PC-3 (cell line): Measurements from ENCODE around the gene MTNR1A. TPM values are rescaled to one million over a fixed set of nuclear protein-coding genes. Genes with fewer than 3 reads are reported as not detected.

Experiments used
- ATAC-seq: fragments of 200-7000 bp; cut with Tn5 transposase; 2 replicates; pipeline ENCODE4 v1.9.1; 2020; ENCODE audit warnings: mild to moderate bottlenecking, moderate library complexity
- BruUV-seq: library from RNA; stranded (reverse); fragments of 400-500 nt; replicated peaks from 2 replicates; lab custom pipeline; 2021; lab: Mats Ljungman, UMichigan
- CTCF ChIA-PET: fragments of 300-600 bp; sonication (Branson Sonifier 250); formaldehyde crosslinking; loops from one replicate; lab custom pipeline; 2022; ENCODE audit warnings: antibody characterized with exemption; lab: Charles Lee
- POLR2A ChIA-PET: fragments of 300-600 bp; sonication (Branson Sonifier 250); formaldehyde crosslinking; loops from one replicate; lab custom pipeline; 2022; ENCODE audit warnings: antibody characterized with exemption; ENCODE audit not compliant: unreplicated experiment; lab: Charles Lee
- DNase-seq: peaks from one replicate; pipeline ENCODE4 v3.0.0-alpha.2; 2015
- H2AFZ ChIP-seq: fragments of 300-600 bp; sonication (generic); 2 replicates; pipeline ENCODE4 v1.6.0; 2016; ENCODE audit warnings: antibody characterized with exemption, low read length
- H3F3A ChIP-seq: fragments of 300-600 bp; sonication (generic); one replicate; pipeline ENCODE4 v1.6.0; 2017; ENCODE audit warnings: antibody characterized with exemption, low read length, control low read depth, mild to moderate bottlenecking; ENCODE audit not compliant: unreplicated experiment
- H3K27ac ChIP-seq: fragments of 300-600 bp; sonication (generic); 2 replicates; pipeline ENCODE4 v1.5.1; 2016; ENCODE audit warnings: mild to moderate bottlenecking, low read length
- H3K27me3 ChIP-seq: fragments of 300-600 bp; sonication (generic); 2 replicates; pipeline ENCODE4 v1.6.1; 2016; ENCODE audit warnings: low read length, mixed read lengths
- H3K36me3 ChIP-seq: fragments of 300-600 bp; sonication (generic); 2 replicates; pipeline ENCODE4 v1.6.1; 2016; ENCODE audit warnings: low read depth, mixed run types, low read length, mixed read lengths
- H3K4me1 ChIP-seq: fragments of 300-600 bp; sonication (generic); 2 replicates; pipeline ENCODE4 v1.5.1; 2016; ENCODE audit warnings: low read length; ENCODE audit not compliant: insufficient read depth
- H3K4me2 ChIP-seq: fragments of 300-600 bp; sonication (generic); 2 replicates; pipeline ENCODE4 v1.6.0; 2016; ENCODE audit warnings: low read length
- H3K4me3 ChIP-seq: fragments of 300-600 bp; sonication (generic); 2 replicates; pipeline ENCODE4 v1.5.1; 2016; ENCODE audit warnings: mild to moderate bottlenecking, low read length, mixed read lengths
- H3K79me2 ChIP-seq: fragments of 300-600 bp; sonication (generic); 2 replicates; pipeline ENCODE4 v1.6.1; 2017; ENCODE audit warnings: low read length, mixed read lengths
- H3K9ac ChIP-seq: fragments of 300-600 bp; sonication (generic); 2 replicates; pipeline ENCODE4 v1.6.0; 2016; ENCODE audit warnings: mild to moderate bottlenecking, low read length
- H3K9me2 ChIP-seq: fragments of 300-600 bp; sonication (generic); replicated peaks from 2 replicates; pipeline ENCODE4 v1.6.1; 2016; ENCODE audit warnings: mixed run types, low read length, mixed read lengths
- H3K9me3 ChIP-seq: fragments of 300-600 bp; sonication (generic); 2 replicates; pipeline ENCODE4 v1.6.1; 2016; ENCODE audit warnings: low read length, mixed read lengths
- H4K20me1 ChIP-seq: fragments of 300-600 bp; sonication (generic); 2 replicates; pipeline ENCODE4 v1.6.1; 2016; ENCODE audit warnings: low read length, mixed read lengths
- EZH2 ChIP-seq: fragments of 300-600 bp; sonication (generic); IDR thresholded peaks from one replicate; pipeline ENCODE4 v1.6.1; 2017; ENCODE audit warnings: antibody characterized with exemption, mild to moderate bottlenecking, low read length; ENCODE audit not compliant: unreplicated experiment
- EZH2phosphoT487 ChIP-seq: fragments of 300-600 bp; sonication (generic); IDR thresholded peaks from 2 replicates; pipeline ENCODE4 v1.6.1; 2018; ENCODE audit warnings: mild to moderate bottlenecking, antibody characterized with exemption, low read length, borderline replicate concordance
- intact Hi-C: fragments of 100-400 bp; cut with micrococcal nuclease; formaldehyde crosslinking; loops from 2 replicates; pipeline ENCODE4 v1.9.0; 2023
- total RNA-seq: library from RNA; depleted of rRNA; stranded (reverse); fragments of >200 nt; gene quantifications from 2 replicates; pipeline ENCODE4 v1.2.3, GENCODE V29; 2014
- TF ChIP-seq, protein P1 (sequence below): fragments of 300-600 bp; sonication (generic); conservative IDR thresholded peaks from 2 replicates; pipeline ENCODE4 v1.5.1; 2017; ENCODE audit warnings: antibody characterized with exemption, low read depth, mild to moderate bottlenecking, low read length

The MTNR1A gene
- total RNA-seq, 1 experiment from 2014 or later: not detected

DNA sequence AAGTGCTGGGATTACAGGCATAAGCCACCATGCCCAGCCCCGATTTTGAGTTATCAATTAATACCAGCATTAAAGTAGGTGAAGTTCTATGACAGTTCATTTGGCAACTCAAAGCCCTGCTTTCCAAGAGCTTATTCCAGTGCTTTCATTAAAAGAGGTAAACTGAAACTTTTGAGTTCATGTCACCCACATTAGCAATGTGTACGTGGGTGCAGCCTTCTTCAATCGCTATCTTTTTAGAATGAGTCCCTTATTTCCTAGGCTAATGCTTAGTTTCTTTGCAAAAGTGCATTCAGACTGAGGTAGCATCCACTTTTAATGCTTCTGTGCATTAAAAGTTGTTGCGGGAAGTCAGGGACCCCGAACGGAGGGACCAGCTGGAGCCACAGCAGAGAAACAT, 26.1 kb upstream of the MTNR1A start:
- H2AFZ ChIP-seq: no peak overlapping the region
- H3K9me3 ChIP-seq: no peaks in the 10 kb centered on the region
- no peaks in the 10 kb centered on the region for H3K27me3 ChIP-seq
- intact Hi-C loops: no loop called here
- TF ChIP-seq EZH2phosphoT487 (no peak), EZH2 (no peak)
- TF ChIP-seq, protein P1, sequence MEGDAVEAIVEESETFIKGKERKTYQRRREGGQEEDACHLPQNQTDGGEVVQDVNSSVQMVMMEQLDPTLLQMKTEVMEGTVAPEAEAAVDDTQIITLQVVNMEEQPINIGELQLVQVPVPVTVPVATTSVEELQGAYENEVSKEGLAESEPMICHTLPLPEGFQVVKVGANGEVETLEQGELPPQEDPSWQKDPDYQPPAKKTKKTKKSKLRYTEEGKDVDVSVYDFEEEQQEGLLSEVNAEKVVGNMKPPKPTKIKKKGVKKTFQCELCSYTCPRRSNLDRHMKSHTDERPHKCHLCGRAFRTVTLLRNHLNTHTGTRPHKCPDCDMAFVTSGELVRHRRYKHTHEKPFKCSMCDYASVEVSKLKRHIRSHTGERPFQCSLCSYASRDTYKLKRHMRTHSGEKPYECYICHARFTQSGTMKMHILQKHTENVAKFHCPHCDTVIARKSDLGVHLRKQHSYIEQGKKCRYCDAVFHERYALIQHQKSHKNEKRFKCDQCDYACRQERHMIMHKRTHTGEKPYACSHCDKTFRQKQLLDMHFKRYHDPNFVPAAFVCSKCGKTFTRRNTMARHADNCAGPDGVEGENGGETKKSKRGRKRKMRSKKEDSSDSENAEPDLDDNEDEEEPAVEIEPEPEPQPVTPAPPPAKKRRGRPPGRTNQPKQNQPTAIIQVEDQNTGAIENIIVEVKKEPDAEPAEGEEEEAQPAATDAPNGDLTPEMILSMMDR: no peak
- H3K36me3 ChIP-seq: no peaks in the 10 kb centered on the region; the same call in 1 of the 2 replicates
- no peak for DNase-seq
- no peaks in the 10 kb centered on the region for H3K9me2 ChIP-seq
- H3K9ac ChIP-seq: no peak overlapping the region
- H3K4me2 ChIP-seq: no peak overlapping the region
- ChIA-PET CTCF (no interaction called here), POLR2A (no interaction called here)
- H3K4me1 ChIP-seq: no peaks in the 10 kb centered on the region
- H3K4me3 ChIP-seq: no peak overlapping the region
- H3F3A ChIP-seq: no peaks in the 10 kb centered on the region
- H4K20me1 ChIP-seq: no peaks in the 10 kb centered on the region
- no peak overlapping the region for H3K27ac ChIP-seq
- ATAC-seq: no peak
- BruUV-seq: no TSS peak
- no peaks in the 10 kb centered on the region for H3K79me2 ChIP-seq

DNA sequence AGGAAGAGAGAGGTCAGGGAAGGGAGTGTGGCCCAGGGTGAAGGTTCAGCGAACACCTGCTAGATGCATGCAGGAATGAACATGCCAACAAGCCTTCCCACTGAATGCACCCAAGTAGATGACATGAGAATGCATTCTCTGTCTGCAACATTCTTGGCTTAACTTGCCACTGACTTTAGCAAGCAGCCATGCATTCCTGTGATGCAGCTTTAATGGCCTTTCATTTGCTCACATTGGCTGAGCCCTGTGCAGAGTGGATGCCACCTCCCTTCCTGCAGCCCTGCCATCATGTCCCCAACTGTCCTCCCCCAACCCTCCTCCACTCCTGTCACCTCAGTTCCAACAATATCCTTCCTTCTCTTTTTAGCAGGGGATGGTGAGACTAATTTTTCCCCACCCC, 25.3 kb upstream of the MTNR1A start:
- intact Hi-C loops: no loop called here
- BruUV-seq: no TSS peak
- H3K79me2 ChIP-seq: no peaks in the 10 kb centered on the region

More for the DNA sequence above, 25.3 kb upstream of the MTNR1A start:
- Histone ChIP-seq H3K27me3 (no peaks in the 10 kb centered on the region), H3F3A (no peaks in the 10 kb centered on the region), H3K9me2 (no peaks in the 10 kb centered on the region), H4K20me1 (no peaks in the 10 kb centered on the region), H3K4me2 (no peak overlapping the region), H3K9me3 (no peaks in the 10 kb centered on the region), H2AFZ (no peak overlapping the region), H3K36me3 (no peaks in the 10 kb centered on the region; the same call in 1 of the 2 replicates), H3K4me1 (no peaks in the 10 kb centered on the region), H3K9ac (no peak overlapping the region), H3K4me3 (no peak overlapping the region), H3K27ac (no peak overlapping the region)
- no peak for TF ChIP-seq EZH2phosphoT487
- TF ChIP-seq, protein P1: no peak
- TF ChIP-seq EZH2: no peak
- CTCF ChIA-PET: no interaction called here
- POLR2A ChIA-PET: no interaction called here
- DNase-seq (no peak), ATAC-seq (no peak)
